HG03575 (cell line): Measurements from ENCODE around the gene PSORS1C1.

ENCODE experiments used
- ATAC-seq: cut with Tn5 transposase; IDR thresholded peaks from one replicate; pipeline ENCODE4 v1.9.1; 2021; ENCODE audit not compliant: unreplicated experiment, insufficient number of reproducible peaks, low FRiP score; ENCODE audit errors: extremely low read depth

PSORS1C1 gene

GRCh38 chr6:31092769-31093505, 21.7 kb upstream of the PSORS1C1 start:
- ATAC-seq, result no peak

- no peak for ATAC-seq
Observed at GRCh38 chr6:31094389-31094881, 20.2 kb upstream of the PSORS1C1 start.

GRCh38 chr6:31096215-31096614, 18.4 kb upstream of the PSORS1C1 start:
- no peak for ATAC-seq

GRCh38 chr6:31096656-31097055, 17.9 kb upstream of the PSORS1C1 start:
- ATAC-seq, result no peak

- no peak for ATAC-seq
Observed at GRCh38 chr6:31098449-31098938, 16.1 kb upstream of the PSORS1C1 start.

GRCh38 chr6:31103136-31103535, 11.5 kb upstream of the PSORS1C1 start:
- ATAC-seq, result no peak

GRCh38 chr6:31107052-31107451, 7.5 kb upstream of the PSORS1C1 start:
- no peak for ATAC-seq

GRCh38 chr6:31110825-31111582, 3.6 kb upstream of the PSORS1C1 start:
- ATAC-seq, result no peak

GRCh38 chr6:31111712-31112111, 2.9 kb upstream of the PSORS1C1 start:
- ATAC-seq, result no peak

GRCh38 chr6:31112478-31112877, 2.1 kb upstream of the PSORS1C1 start, which contains the start of gene C6orf15:
Gene C6orf15, minus strand, starts transcription at chr6:31112575. Its CDS starts 20 bp downstream, at chr6:31112555.
- ATAC-seq, result no peak

- ATAC-seq, result no peak
Observed at GRCh38 chr6:31113861-31114540, 599 bp upstream of the PSORS1C1 start.

- no peak for ATAC-seq
Observed at GRCh38 chr6:31114970-31115849, 610 bp downstream of the PSORS1C1 start.

- ATAC-seq, result no peak
Observed at GRCh38 chr6:31115941-31116560, 1.5 kb downstream of the PSORS1C1 start.

- no peak for ATAC-seq
Observed at GRCh38 chr6:31116661-31117385, 2.2 kb downstream of the PSORS1C1 start.

GRCh38 chr6:31118178-31118577, 3.6 kb downstream of the PSORS1C1 start:
- no peak for ATAC-seq

GRCh38 chr6:31120151-31120915, 5.7 kb downstream of the PSORS1C1 start, which contains the start of gene CDSN:
Gene CDSN, minus strand, starts transcription at chr6:31120446. Its CDS starts 27 bp downstream, at chr6:31120419.
- ATAC-seq, result no peak
